A549 (cell line): ENCODE results near the gene KCNA1.

ENCODE experiments used
- CEBPB ChIP-seq, 2 experiments: fragments of >200 bp in 1 of 2; sonication (Bioruptor Twin) in 1 of 2; formaldehyde crosslinking in 1 of 2; IDR thresholded peaks; 2 replicates each; pipeline ENCODE4 v1.6.1; 2012 to 2016
- FOSL2 ChIP-seq, 2 experiments: fragments of 450-650 bp in 1 of 2; fragments of >200 bp in 1 of 2; sonication (Bioruptor Twin) in 1 of 2; formaldehyde crosslinking; IDR thresholded peaks; 2 replicates each; pipeline versions ENCODE4 v1.5.0 to v1.6.1; 2016 to 2020; ENCODE audit warnings: mild to moderate bottlenecking in 1 of 2, moderate library complexity in 1 of 2
- MAZ ChIP-seq: fragments of 150-350 bp; IDR thresholded peaks from 2 replicates; pipeline ENCODE4 v1.6.1; 2014; ENCODE audit warnings: antibody characterized with exemption, low read depth, low read length, borderline replicate concordance
- SMC3 ChIP-seq: fragments of >200 bp; sonication (Bioruptor Twin); formaldehyde crosslinking; IDR thresholded peaks from 3 replicates; pipeline ENCODE4 v1.6.1; 2018; ENCODE audit warnings: inconsistent platforms
- TF ChIP-seq, protein P1 (sequence below): fragments of 450-650 bp; IDR thresholded peaks from 2 replicates; pipeline ENCODE4 v1.6.1; 2014; ENCODE audit warnings: antibody characterized with exemption
- TF ChIP-seq, protein P2 (sequence below): fragments of >200 bp; sonication (Bioruptor Twin); formaldehyde crosslinking; IDR thresholded peaks from 3 replicates; pipeline ENCODE4 v1.5.1; 2016
- TF ChIP-seq, protein P3 (sequence below): fragments of 250-450 bp; sonication (Bioruptor Pico); IDR thresholded peaks from 2 replicates; pipeline ENCODE4 v1.5.0; 2020; ENCODE audit warnings: low read depth, mild to moderate bottlenecking, moderate library complexity

DNA sequence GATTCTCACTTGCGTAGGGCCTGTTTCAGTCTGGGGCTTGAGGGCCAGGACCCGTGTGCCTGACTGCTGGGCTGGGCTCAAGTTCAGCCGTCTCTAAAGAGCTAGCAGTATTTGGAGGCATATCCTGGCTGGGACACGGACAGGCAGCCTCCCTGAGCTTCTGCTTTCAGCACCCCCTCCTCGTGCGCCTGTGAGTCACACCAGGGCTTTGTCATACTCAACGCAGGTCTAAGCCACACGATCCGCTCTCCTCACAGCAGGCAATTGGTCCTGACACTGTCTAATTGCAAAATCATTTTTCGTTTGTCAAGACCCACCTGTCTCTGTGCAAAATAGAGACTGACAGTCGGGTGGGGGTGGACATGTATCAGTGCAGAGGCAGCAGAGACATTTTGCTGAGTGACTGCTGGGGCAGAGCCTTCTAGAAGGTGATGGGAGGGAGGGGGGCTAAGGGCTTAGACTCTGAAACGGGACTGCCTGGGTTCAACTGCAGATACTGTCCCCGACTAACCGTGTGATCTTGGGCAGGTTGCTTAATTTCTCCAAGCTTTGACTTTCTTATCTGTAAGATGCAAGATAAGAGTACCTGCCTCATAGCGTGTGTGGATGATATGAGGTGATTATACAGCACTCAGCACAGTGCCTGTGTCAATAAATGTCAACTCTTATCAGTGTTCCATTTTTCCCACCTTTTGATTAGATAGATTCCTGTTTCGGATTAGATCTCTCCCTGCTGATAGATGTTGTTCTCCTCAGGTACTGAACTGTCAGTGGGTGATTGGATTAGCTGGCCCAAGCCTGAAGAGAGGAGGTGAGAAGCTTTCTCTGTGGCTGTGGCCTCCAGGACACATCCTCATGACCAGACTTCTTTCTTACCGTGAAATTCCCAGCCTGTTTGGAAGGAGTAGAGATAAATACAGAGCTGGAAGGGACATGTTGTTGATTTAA is 53.1 kb downstream of the KCNA1 start:
- TF ChIP-seq, protein P1, sequence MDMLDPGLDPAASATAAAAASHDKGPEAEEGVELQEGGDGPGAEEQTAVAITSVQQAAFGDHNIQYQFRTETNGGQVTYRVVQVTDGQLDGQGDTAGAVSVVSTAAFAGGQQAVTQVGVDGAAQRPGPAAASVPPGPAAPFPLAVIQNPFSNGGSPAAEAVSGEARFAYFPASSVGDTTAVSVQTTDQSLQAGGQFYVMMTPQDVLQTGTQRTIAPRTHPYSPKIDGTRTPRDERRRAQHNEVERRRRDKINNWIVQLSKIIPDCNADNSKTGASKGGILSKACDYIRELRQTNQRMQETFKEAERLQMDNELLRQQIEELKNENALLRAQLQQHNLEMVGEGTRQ, result no peak
- TF ChIP-seq, protein P2, sequence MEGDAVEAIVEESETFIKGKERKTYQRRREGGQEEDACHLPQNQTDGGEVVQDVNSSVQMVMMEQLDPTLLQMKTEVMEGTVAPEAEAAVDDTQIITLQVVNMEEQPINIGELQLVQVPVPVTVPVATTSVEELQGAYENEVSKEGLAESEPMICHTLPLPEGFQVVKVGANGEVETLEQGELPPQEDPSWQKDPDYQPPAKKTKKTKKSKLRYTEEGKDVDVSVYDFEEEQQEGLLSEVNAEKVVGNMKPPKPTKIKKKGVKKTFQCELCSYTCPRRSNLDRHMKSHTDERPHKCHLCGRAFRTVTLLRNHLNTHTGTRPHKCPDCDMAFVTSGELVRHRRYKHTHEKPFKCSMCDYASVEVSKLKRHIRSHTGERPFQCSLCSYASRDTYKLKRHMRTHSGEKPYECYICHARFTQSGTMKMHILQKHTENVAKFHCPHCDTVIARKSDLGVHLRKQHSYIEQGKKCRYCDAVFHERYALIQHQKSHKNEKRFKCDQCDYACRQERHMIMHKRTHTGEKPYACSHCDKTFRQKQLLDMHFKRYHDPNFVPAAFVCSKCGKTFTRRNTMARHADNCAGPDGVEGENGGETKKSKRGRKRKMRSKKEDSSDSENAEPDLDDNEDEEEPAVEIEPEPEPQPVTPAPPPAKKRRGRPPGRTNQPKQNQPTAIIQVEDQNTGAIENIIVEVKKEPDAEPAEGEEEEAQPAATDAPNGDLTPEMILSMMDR, result no peak
- TF ChIP-seq, protein P3, sequence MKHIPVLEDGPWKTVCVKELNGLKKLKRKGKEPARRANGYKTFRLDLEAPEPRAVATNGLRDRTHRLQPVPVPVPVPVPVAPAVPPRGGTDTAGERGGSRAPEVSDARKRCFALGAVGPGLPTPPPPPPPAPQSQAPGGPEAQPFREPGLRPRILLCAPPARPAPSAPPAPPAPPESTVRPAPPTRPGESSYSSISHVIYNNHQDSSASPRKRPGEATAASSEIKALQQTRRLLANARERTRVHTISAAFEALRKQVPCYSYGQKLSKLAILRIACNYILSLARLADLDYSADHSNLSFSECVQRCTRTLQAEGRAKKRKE, result no peak
- TF ChIP-seq FOSL2 (IDR thresholded peaks at IDR 0.05) (no peak), FOSL2 (CRISPR knock-in tag; IDR thresholded peaks at IDR 0.05) (no peak), SMC3 (no peak), CEBPB (IDR thresholded peaks at IDR 0.05) (no peak), MAZ (no peak)
